ENCODE results near the gene PTGDS. TPM values are rescaled to one million over a fixed set of nuclear protein-coding genes. Genes with fewer than 3 reads are reported as not detected.

The PTGDS gene
- total and polyA plus RNA-seq, 4 donors, result 0.23 to 15.2 (median 6.4) TPM

- H3K9ac ChIP-seq (ENCODE audit: low read depth in 1 of 2, low read length in 2 of 2), result no peak overlapping the region
- no peaks in the 10 kb centered on the region for H3K27me3 ChIP-seq (ENCODE audit: control insufficient read depth in 4 of 4, insufficient read depth in 4 of 4, low read length in 3 of 4)
- H3K4me1 ChIP-seq (ENCODE audit: control insufficient read depth in 4 of 4, insufficient read depth in 4 of 4, low read length in 3 of 4), result peaks cover 7 to 15% (median 11%) of the 10 kb centered on the region in 4 donors
- TF ChIP-seq TAF1 (conservative IDR thresholded peaks at IDR 0.05) (no peak), RXRA (IDR thresholded peaks at IDR 0.05) (no peak), HNF4A (conservative IDR thresholded peaks at IDR 0.05) (no peak), HNF4G (IDR thresholded peaks at IDR 0.05) (no peak), YY1 (IDR thresholded peaks at IDR 0.05) (no peak), FOXA2 (IDR thresholded peaks at IDR 0.05) (no peak), REST (IDR thresholded peaks at IDR 0.05) (no peak), SP1 (IDR thresholded peaks at IDR 0.05) (no peak), ATF3 (IDR thresholded peaks at IDR 0.05) (no peak), FOXA1 (IDR thresholded peaks at IDR 0.05) (no peak), GABPA (IDR thresholded peaks at IDR 0.05 in 1 of 2, conservative IDR thresholded peaks at IDR 0.05 in 1 of 2) (no peak), RAD21 (IDR thresholded peaks at IDR 0.05) (no peak), EGR1 (IDR thresholded peaks at IDR 0.05; ENCODE audit: low read depth in 2 of 2) (no peak), NR2F2 (IDR thresholded peaks at IDR 0.05) (no peak)
- TF ChIP-seq, protein P1, sequence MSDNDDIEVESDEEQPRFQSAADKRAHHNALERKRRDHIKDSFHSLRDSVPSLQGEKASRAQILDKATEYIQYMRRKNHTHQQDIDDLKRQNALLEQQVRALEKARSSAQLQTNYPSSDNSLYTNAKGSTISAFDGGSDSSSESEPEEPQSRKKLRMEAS (IDR thresholded peaks at IDR 0.05), result no peak
- TF ChIP-seq, protein P2, sequence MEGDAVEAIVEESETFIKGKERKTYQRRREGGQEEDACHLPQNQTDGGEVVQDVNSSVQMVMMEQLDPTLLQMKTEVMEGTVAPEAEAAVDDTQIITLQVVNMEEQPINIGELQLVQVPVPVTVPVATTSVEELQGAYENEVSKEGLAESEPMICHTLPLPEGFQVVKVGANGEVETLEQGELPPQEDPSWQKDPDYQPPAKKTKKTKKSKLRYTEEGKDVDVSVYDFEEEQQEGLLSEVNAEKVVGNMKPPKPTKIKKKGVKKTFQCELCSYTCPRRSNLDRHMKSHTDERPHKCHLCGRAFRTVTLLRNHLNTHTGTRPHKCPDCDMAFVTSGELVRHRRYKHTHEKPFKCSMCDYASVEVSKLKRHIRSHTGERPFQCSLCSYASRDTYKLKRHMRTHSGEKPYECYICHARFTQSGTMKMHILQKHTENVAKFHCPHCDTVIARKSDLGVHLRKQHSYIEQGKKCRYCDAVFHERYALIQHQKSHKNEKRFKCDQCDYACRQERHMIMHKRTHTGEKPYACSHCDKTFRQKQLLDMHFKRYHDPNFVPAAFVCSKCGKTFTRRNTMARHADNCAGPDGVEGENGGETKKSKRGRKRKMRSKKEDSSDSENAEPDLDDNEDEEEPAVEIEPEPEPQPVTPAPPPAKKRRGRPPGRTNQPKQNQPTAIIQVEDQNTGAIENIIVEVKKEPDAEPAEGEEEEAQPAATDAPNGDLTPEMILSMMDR (IDR thresholded peaks at IDR 0.05; ENCODE audit: low read depth, low read length, missing input control), result no peak
- TF ChIP-seq, protein P3, sequence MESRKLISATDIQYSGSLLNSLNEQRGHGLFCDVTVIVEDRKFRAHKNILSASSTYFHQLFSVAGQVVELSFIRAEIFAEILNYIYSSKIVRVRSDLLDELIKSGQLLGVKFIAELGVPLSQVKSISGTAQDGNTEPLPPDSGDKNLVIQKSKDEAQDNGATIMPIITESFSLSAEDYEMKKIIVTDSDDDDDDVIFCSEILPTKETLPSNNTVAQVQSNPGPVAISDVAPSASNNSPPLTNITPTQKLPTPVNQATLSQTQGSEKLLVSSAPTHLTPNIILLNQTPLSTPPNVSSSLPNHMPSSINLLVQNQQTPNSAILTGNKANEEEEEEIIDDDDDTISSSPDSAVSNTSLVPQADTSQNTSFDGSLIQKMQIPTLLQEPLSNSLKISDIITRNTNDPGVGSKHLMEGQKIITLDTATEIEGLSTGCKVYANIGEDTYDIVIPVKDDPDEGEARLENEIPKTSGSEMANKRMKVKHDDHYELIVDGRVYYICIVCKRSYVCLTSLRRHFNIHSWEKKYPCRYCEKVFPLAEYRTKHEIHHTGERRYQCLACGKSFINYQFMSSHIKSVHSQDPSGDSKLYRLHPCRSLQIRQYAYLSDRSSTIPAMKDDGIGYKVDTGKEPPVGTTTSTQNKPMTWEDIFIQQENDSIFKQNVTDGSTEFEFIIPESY (IDR thresholded peaks at IDR 0.05), result no peak
- peaks cover 0 to 3% (median 0%) of the 10 kb centered on the region in 4 donors for H3K36me3 ChIP-seq (ENCODE audit: control insufficient read depth in 4 of 4, insufficient read depth in 3 of 4, low read depth in 1 of 4, low read length in 3 of 4)
- no peak overlapping the region for H3K4me3 ChIP-seq (ENCODE audit: low read depth in 1 of 3, low read length in 3 of 3)
- no peaks in the 10 kb centered on the region for H3K9me3 ChIP-seq (ENCODE audit: control insufficient read depth in 4 of 4, low read length in 3 of 4)
- WGBS, result 82% methylated on average over 10 of the region's 10 CpGs
- no peak for DNase-seq (ENCODE audit: low spot score)
- no peak overlapping the region for H3K27ac ChIP-seq (ENCODE audit: low read depth in 1 of 2, low read length in 2 of 2)
Observed at GRCh38 chr9:136990242-136990911, 13.1 kb downstream of the PTGDS start.
